ENCODE results near the gene TFR2. TPM values are rescaled to one million over a fixed set of nuclear protein-coding genes. Genes with fewer than 3 reads are reported as not detected.

Gene TFR2
- total and polyA plus RNA-seq, 9 of the 15 experiments (the other 6 are each of a cell fraction or from before 2014, with no cell fraction given) = 3.8 to 123 (median 51.1) TPM

DNA sequence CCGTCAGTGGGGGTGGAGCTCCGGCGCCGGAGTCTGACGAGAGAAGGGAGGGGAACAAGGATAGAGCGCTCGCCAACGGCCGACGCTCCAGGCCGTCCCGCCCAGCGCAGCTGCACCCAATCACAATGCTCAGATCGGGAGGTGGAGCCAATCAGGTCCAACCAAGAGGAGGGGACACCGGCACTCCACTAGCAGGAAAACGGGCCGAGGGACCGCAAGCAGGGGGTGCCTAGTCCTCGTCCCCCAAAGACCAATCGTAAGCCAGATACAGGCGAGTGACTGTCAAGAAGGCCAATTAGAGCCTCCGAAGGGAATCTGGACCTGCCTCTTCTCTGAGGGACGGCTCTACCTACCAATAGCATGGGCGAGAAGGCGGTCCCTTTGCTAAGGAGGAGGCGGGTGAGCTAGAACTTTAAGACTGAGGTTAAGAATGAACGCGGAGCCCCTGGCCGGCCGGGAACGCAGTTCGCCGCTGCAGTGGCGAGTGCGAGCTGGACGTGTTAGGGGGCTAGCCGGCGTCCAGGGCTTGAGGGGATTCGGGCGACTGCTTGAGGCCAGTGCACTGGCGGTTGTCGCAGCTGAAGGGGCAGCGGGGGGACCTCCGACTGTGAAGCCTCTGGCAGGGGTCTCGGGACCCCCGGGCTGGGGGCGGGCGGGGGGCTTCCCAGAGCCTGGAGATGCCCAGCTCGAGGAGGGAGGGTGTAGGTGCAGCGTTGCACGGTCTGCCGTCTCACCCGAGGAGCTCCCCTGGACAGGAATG is 54.9 kb downstream of the TFR2 start, which contains the start of gene FBXO24 (continued):
- TF ChIP-seq CHAMP1 (IDR thresholded peaks at IDR 0.05) (no peak), CREB1 (IDR thresholded peaks at IDR 0.05) (peak; percentile 93), CREB1 (CRISPR knock-in tag; IDR thresholded peaks at IDR 0.05) (peak; percentile 95), LARP7 (IDR thresholded peaks at IDR 0.05) (no peak), PKNOX1 (IDR thresholded peaks at IDR 0.05) (peak; percentile 100), BDP1 (IDR thresholded peaks at IDR 0.05; ENCODE audit: insufficient read depth, insufficient read length) (no peak), NFE2 (IDR thresholded peaks at IDR 0.05; ENCODE audit: low read depth) (0 out of 2 replicates have a peak, but pooled peaks have one; percentile 16), CREBBP (IDR thresholded peaks at IDR 0.05; ENCODE audit: low read depth, low read length) (no peak), POLR2AphosphoS2 (IDR thresholded peaks at IDR 0.05; ENCODE audit: low read length) (no peak), UBTF (IDR thresholded peaks at IDR 0.05; ENCODE audit: borderline replicate concordance in 1 of 2, low read depth in 2 of 2, low read length in 2 of 2) (peak in 1 of 2 experiments; percentile 13; a peak in 1 of 4 replicates), ZNF778 (CRISPR knock-in tag; IDR thresholded peaks at IDR 0.05) (no peak)
- TF ChIP-seq, protein P1, sequence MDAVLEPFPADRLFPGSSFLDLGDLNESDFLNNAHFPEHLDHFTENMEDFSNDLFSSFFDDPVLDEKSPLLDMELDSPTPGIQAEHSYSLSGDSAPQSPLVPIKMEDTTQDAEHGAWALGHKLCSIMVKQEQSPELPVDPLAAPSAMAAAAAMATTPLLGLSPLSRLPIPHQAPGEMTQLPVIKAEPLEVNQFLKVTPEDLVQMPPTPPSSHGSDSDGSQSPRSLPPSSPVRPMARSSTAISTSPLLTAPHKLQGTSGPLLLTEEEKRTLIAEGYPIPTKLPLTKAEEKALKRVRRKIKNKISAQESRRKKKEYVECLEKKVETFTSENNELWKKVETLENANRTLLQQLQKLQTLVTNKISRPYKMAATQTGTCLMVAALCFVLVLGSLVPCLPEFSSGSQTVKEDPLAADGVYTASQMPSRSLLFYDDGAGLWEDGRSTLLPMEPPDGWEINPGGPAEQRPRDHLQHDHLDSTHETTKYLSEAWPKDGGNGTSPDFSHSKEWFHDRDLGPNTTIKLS (IDR thresholded peaks at IDR 0.05; ENCODE audit: borderline replicate concordance, low read depth) = peak; percentile 80
- TF ChIP-seq, protein P2, sequence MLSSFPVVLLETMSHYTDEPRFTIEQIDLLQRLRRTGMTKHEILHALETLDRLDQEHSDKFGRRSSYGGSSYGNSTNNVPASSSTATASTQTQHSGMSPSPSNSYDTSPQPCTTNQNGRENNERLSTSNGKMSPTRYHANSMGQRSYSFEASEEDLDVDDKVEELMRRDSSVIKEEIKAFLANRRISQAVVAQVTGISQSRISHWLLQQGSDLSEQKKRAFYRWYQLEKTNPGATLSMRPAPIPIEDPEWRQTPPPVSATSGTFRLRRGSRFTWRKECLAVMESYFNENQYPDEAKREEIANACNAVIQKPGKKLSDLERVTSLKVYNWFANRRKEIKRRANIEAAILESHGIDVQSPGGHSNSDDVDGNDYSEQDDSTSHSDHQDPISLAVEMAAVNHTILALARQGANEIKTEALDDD (IDR thresholded peaks at IDR 0.05) = peak; percentile 77; the same call in 1 of the 2 replicates
- TF ChIP-seq, protein P3, sequence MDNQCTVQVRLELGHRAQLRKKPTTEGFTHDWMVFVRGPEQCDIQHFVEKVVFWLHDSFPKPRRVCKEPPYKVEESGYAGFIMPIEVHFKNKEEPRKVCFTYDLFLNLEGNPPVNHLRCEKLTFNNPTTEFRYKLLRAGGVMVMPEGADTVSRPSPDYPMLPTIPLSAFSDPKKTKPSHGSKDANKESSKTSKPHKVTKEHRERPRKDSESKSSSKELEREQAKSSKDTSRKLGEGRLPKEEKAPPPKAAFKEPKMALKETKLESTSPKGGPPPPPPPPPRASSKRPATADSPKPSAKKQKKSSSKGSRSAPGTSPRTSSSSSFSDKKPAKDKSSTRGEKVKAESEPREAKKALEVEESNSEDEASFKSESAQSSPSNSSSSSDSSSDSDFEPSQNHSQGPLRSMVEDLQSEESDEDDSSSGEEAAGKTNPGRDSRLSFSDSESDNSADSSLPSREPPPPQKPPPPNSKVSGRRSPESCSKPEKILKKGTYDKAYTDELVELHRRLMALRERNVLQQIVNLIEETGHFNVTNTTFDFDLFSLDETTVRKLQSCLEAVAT (IDR thresholded peaks at IDR 0.05) = peak in 1 of 2 experiments; percentile 100; a peak in 2 of 4 replicates

Measured in K562 (cell line).